EL (cell line): ENCODE data around the gene UBE2S.
A peak's percentile ranks its signal among the peaks of the same experiment; 100 is the strongest.

ENCODE experiments used
- DNase-seq: peaks from one replicate; pipeline ENCODE4 v3.0.0-alpha.2; 2016

UBE2S gene

GRCh38 chr19:55382013-55382412 is 25.6 kb downstream of the UBE2S start:
- no peak for DNase-seq

GRCh38 chr19:55379174-55379573 is 28.4 kb downstream of the UBE2S start:
- DNase-seq, result no peak

- no peak for DNase-seq
Measured at GRCh38 chr19:55377356-55378131, 30.0 kb downstream of the UBE2S start.

- no peak for DNase-seq
Measured at GRCh38 chr19:55376241-55376933, 31.2 kb downstream of the UBE2S start, which contains the start of gene TMEM190. Gene TMEM190 (plus strand): TSS chr19:55376826. CDS start chr19:55376854, 28 bp downstream.

GRCh38 chr19:55373993-55374757 is 33.4 kb downstream of the UBE2S start:
- DNase-seq, result peak; percentile 78

- DNase-seq, result peak; percentile 34
Measured at GRCh38 chr19:55373306-55373992, 34.1 kb downstream of the UBE2S start.

GRCh38 chr19:55372316-55373081 is 35.1 kb downstream of the UBE2S start:
- DNase-seq, result peak; percentile 87

- peak; percentile 83 for DNase-seq
Measured at GRCh38 chr19:55370305-55370988, 37.1 kb downstream of the UBE2S start, which contains the start of gene IL11. Gene IL11 (minus strand): TSS chr19:55370463. CDS start chr19:55370310, 153 bp downstream.

- DNase-seq, result peak; percentile 89
Measured at GRCh38 chr19:55369653-55370304, 37.8 kb downstream of the UBE2S start.

GRCh38 chr19:55368701-55369563 is 38.7 kb downstream of the UBE2S start:
- peak; percentile 78 for DNase-seq

- DNase-seq, result no peak
Measured at GRCh38 chr19:55368106-55368505, 39.5 kb downstream of the UBE2S start.

GRCh38 chr19:55366790-55367189 is 40.8 kb downstream of the UBE2S start:
- no peak for DNase-seq

GRCh38 chr19:55365964-55366363 is 41.6 kb downstream of the UBE2S start:
- DNase-seq, result no peak

GRCh38 chr19:55365245-55365644 is 42.3 kb downstream of the UBE2S start:
- no peak for DNase-seq

GRCh38 chr19:55362990-55363716 is 44.4 kb downstream of the UBE2S start, which contains the start of gene GARIN5B:
Gene GARIN5B (minus strand): TSS chr19:55363260. CDS start chr19:55363066, 194 bp downstream.
- no peak for DNase-seq

- no peak for DNase-seq
Measured at GRCh38 chr19:55362174-55362989, 45.2 kb downstream of the UBE2S start.

- no peak for DNase-seq
Measured at GRCh38 chr19:55360902-55361301, 46.7 kb downstream of the UBE2S start.
